MM.1S (cell line): ENCODE data around the gene SLC6A20.

ENCODE experiments used
- DNase-seq: peaks from one replicate; pipeline ENCODE4 v3.0.0-alpha.2; 2015
- H2AFZ ChIP-seq: fragments of 300-600 bp; sonication (generic); 2 replicates; pipeline ENCODE4 v1.6.0; 2016; ENCODE audit warnings: antibody characterized with exemption, low read length
- H3F3A ChIP-seq: fragments of 300-600 bp; sonication (generic); 2 replicates; pipeline ENCODE4 v1.6.1; 2016; ENCODE audit warnings: mild to moderate bottlenecking, antibody characterized with exemption, low read length, moderate library complexity, mixed read lengths; ENCODE audit not compliant: insufficient read depth
- H3K27ac ChIP-seq: fragments of 300-600 bp; sonication (generic); 2 replicates; pipeline ENCODE4 v1.5.1; 2016; ENCODE audit warnings: mild to moderate bottlenecking, low read length
- H3K27me3 ChIP-seq: fragments of 300-600 bp; sonication (generic); replicated peaks from 2 replicates; pipeline ENCODE4 v1.6.0; 2016; ENCODE audit warnings: low read length; ENCODE audit not compliant: insufficient read depth
- H3K36me3 ChIP-seq: fragments of 300-600 bp; sonication (generic); replicated peaks from 2 replicates; pipeline ENCODE4 v1.6.1; 2016; ENCODE audit warnings: mild to moderate bottlenecking, low read length, mixed read lengths; ENCODE audit not compliant: insufficient read depth
- H3K4me1 ChIP-seq: fragments of 300-600 bp; sonication (generic); 2 replicates; pipeline ENCODE4 v1.6.1; 2016; ENCODE audit warnings: low read length, mixed read lengths
- H3K4me2 ChIP-seq: fragments of 300-600 bp; sonication (generic); 2 replicates; pipeline ENCODE4 v1.6.0; 2016; ENCODE audit warnings: low read depth, low read length
- H3K4me3 ChIP-seq: fragments of 300-600 bp; sonication (generic); 2 replicates; pipeline ENCODE4 v1.5.1; 2016; ENCODE audit warnings: low read length, mixed read lengths
- H3K79me2 ChIP-seq: fragments of 300-600 bp; sonication (generic); 2 replicates; pipeline ENCODE4 v1.6.1; 2016; ENCODE audit warnings: mixed run types, low read length, mixed read lengths
- H3K9ac ChIP-seq: fragments of 300-600 bp; sonication (generic); 2 replicates; pipeline ENCODE4 v1.6.1; 2016; ENCODE audit warnings: low read length, mixed read lengths
- H3K9me2 ChIP-seq: fragments of 300-600 bp; sonication (generic); replicated peaks from 2 replicates; pipeline ENCODE4 v1.6.1; 2016; ENCODE audit warnings: mild to moderate bottlenecking, low read length, mixed read lengths; ENCODE audit not compliant: insufficient read depth
- H3K9me3 ChIP-seq: fragments of 300-600 bp; sonication (generic); replicated peaks from 2 replicates; pipeline ENCODE4 v1.6.1; 2016; ENCODE audit warnings: mild to moderate bottlenecking, low read length, mixed read lengths; ENCODE audit not compliant: insufficient read depth
- H4K20me1 ChIP-seq: fragments of 300-600 bp; sonication (generic); 2 replicates; pipeline ENCODE4 v1.6.1; 2016; ENCODE audit warnings: mild to moderate bottlenecking, low read length, moderate library complexity, mixed read lengths; ENCODE audit not compliant: insufficient read depth
- EZH2 ChIP-seq: fragments of 300-600 bp; sonication (generic); optimal IDR thresholded peaks from 2 replicates; pipeline ENCODE3; 2017; ENCODE audit warnings: low read depth, mild to moderate bottlenecking, antibody characterized with exemption, low read length, mixed read lengths
- EZH2phosphoT487 ChIP-seq: fragments of 300-600 bp; sonication (generic); IDR thresholded peaks from 2 replicates; pipeline ENCODE4 v1.6.1; 2018; ENCODE audit warnings: antibody characterized with exemption, low read length
- TF ChIP-seq, protein P1 (sequence below): fragments of 300-600 bp; sonication (generic); IDR thresholded peaks from 2 replicates; pipeline ENCODE4 v1.5.1; 2016; ENCODE audit warnings: antibody characterized with exemption, low read length, mixed read lengths

The SLC6A20 gene

DNA sequence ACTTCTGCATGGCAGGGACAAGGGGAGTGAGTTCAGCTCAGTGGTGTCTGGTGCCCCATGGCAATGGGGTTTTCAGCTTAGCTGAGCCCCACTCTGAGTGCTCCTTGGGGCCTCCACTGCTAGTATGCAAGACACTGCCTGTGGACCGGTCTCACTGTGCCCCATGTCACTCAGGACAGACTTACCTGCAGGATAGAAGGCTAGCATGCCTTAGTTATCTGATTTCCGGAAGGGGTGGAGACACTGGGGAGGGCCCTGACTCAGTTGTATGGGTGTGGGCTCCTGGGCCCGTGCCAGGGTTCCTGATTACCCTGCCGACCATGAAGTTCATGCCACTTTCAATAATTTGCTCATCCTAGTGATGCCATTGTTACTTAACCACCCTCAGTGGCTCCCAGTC lies 4.3 kb upstream of the SLC6A20 start:
- H3K9me3 ChIP-seq = no peaks in the 10 kb centered on the region
- no peak overlapping the region for H2AFZ ChIP-seq
- no peaks in the 10 kb centered on the region for H3F3A ChIP-seq
- H4K20me1 ChIP-seq = no peaks in the 10 kb centered on the region
- 0 out of 2 replicates have a peak, but pooled peaks cover 9% of the 10 kb centered on the region for H3K27me3 ChIP-seq
- no peaks in the 10 kb centered on the region for H3K9me2 ChIP-seq
- H3K4me2 ChIP-seq = no peak overlapping the region
- H3K4me3 ChIP-seq = no peak overlapping the region
- no peak for DNase-seq
- H3K27ac ChIP-seq = no peak overlapping the region
- no peaks in the 10 kb centered on the region for H3K36me3 ChIP-seq
- TF ChIP-seq EZH2phosphoT487 = no peak
- TF ChIP-seq EZH2 = no peak
- TF ChIP-seq, protein P1, sequence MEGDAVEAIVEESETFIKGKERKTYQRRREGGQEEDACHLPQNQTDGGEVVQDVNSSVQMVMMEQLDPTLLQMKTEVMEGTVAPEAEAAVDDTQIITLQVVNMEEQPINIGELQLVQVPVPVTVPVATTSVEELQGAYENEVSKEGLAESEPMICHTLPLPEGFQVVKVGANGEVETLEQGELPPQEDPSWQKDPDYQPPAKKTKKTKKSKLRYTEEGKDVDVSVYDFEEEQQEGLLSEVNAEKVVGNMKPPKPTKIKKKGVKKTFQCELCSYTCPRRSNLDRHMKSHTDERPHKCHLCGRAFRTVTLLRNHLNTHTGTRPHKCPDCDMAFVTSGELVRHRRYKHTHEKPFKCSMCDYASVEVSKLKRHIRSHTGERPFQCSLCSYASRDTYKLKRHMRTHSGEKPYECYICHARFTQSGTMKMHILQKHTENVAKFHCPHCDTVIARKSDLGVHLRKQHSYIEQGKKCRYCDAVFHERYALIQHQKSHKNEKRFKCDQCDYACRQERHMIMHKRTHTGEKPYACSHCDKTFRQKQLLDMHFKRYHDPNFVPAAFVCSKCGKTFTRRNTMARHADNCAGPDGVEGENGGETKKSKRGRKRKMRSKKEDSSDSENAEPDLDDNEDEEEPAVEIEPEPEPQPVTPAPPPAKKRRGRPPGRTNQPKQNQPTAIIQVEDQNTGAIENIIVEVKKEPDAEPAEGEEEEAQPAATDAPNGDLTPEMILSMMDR = no peak
- no peaks in the 10 kb centered on the region for H3K79me2 ChIP-seq
- no peak overlapping the region for H3K9ac ChIP-seq
- no peaks in the 10 kb centered on the region for H3K4me1 ChIP-seq

DNA sequence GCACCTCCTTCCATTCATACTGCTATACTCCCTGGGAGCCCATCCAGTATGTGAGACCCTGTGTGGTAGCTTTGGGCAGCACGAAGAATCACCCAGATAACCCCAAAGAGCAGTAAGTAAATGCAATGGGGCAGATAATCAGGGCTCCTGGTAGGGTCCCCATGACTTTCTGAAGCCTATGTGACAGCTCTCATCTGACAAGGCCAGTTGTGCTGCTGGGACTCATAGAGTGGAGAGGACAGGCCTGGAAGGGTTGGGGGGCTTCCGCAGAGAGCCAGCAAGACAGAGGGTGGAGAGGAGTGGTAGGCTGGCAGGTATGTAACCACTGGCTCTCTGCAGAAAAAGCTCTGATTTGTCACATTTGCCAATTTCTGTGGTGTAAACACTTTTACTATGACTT lies 3.2 kb upstream of the SLC6A20 start:
- Histone ChIP-seq H3F3A (no peaks in the 10 kb centered on the region), H3K4me1 (no peaks in the 10 kb centered on the region), H3K27me3 (0 out of 2 replicates have a peak, but pooled peaks cover 9% of the 10 kb centered on the region), H3K9me2 (no peaks in the 10 kb centered on the region), H4K20me1 (no peaks in the 10 kb centered on the region), H3K36me3 (no peaks in the 10 kb centered on the region), H3K79me2 (no peaks in the 10 kb centered on the region), H3K9me3 (no peaks in the 10 kb centered on the region), H3K4me3 (no peak overlapping the region), H3K4me2 (no peak overlapping the region), H3K9ac (no peak overlapping the region), H3K27ac (no peak overlapping the region), H2AFZ (no peak overlapping the region)
- DNase-seq = no peak
- TF ChIP-seq EZH2 (no peak), EZH2phosphoT487 (no peak)
- TF ChIP-seq, protein P1 = no peak

DNA sequence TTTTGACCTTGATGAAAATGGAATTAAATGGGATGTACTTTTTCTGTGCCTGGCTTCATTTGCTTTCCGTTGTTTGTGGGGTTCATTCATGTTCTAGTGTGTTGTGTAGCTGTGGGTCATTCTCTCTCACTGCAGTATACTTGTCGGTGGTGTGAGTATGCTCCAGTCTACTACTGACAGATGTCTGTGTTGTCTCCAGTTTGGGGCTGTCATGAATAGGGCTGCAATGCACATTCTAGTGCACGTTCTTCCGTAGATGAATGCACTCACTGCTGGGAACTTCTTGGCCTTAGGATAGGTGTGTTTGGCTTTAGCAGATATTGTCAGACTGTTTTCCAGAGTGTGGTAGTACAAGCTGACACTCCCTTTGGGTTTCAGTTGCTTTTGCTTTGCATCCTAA lies 1.7 kb upstream of the SLC6A20 start:
- Histone ChIP-seq H3K4me1 (no peaks in the 10 kb centered on the region), H3K4me3 (no peak overlapping the region), H3K4me2 (no peak overlapping the region), H4K20me1 (no peaks in the 10 kb centered on the region), H2AFZ (no peak overlapping the region), H3K27me3 (0 out of 2 replicates have a peak, but pooled peaks cover 9% of the 10 kb centered on the region), H3K36me3 (no peaks in the 10 kb centered on the region), H3K9ac (no peak overlapping the region), H3F3A (no peaks in the 10 kb centered on the region), H3K9me3 (no peaks in the 10 kb centered on the region), H3K27ac (no peak overlapping the region), H3K79me2 (no peaks in the 10 kb centered on the region), H3K9me2 (no peaks in the 10 kb centered on the region)
- TF ChIP-seq, protein P1 = no peak
- TF ChIP-seq EZH2phosphoT487 = no peak
- no peak for TF ChIP-seq EZH2
- DNase-seq = no peak
